Activated T-cell treated with anti-CD3 and anti-CD28 coated beads, Interleukin-2, amount 50 U/mL, for 48 hours (primary cell): Measurements from ENCODE around the gene FBXL7.

Experiments
- DNase-seq, 2 experiments: peaks; one replicate each; pipeline ENCODE4 v3.0.0-alpha.2; 2020

FBXL7 gene

GRCh38 chr5:15720515-15720914 lies 220.5 kb downstream of the FBXL7 start:
- DNase-seq, result no peak

GRCh38 chr5:15722305-15722704 lies 222.3 kb downstream of the FBXL7 start:
- no peak for DNase-seq

GRCh38 chr5:15727375-15727774 lies 227.4 kb downstream of the FBXL7 start:
- no peak for DNase-seq

- DNase-seq, result no peak
Measured at GRCh38 chr5:15728811-15729210, 228.8 kb downstream of the FBXL7 start.

GRCh38 chr5:15731699-15732098 lies 231.7 kb downstream of the FBXL7 start:
- no peak for DNase-seq

- DNase-seq, result no peak
Measured at GRCh38 chr5:15734058-15734457, 234.1 kb downstream of the FBXL7 start.

GRCh38 chr5:15737036-15737821 lies 237.2 kb downstream of the FBXL7 start:
- no peak for DNase-seq

GRCh38 chr5:15737871-15738664 lies 238.1 kb downstream of the FBXL7 start:
- DNase-seq, result no peak

GRCh38 chr5:15740383-15740782 lies 240.4 kb downstream of the FBXL7 start:
- DNase-seq, result no peak

GRCh38 chr5:15741591-15741990 lies 241.6 kb downstream of the FBXL7 start:
- no peak for DNase-seq

- no peak for DNase-seq
Measured at GRCh38 chr5:15746833-15747232, 246.9 kb downstream of the FBXL7 start.

- no peak for DNase-seq
Measured at GRCh38 chr5:15748266-15748665, 248.3 kb downstream of the FBXL7 start.

- no peak for DNase-seq
Measured at GRCh38 chr5:15752663-15753285, 252.8 kb downstream of the FBXL7 start.

- DNase-seq, result no peak
Measured at GRCh38 chr5:15753752-15754151, 253.8 kb downstream of the FBXL7 start.

- no peak for DNase-seq
Measured at GRCh38 chr5:15757103-15757502, 257.1 kb downstream of the FBXL7 start.

GRCh38 chr5:15757619-15758018 lies 257.6 kb downstream of the FBXL7 start:
- no peak for DNase-seq

GRCh38 chr5:15762668-15763067 lies 262.7 kb downstream of the FBXL7 start:
- no peak for DNase-seq

- no peak for DNase-seq
Measured at GRCh38 chr5:15763754-15764153, 263.8 kb downstream of the FBXL7 start.

- DNase-seq, result no peak
Measured at GRCh38 chr5:15768936-15769335, 269.0 kb downstream of the FBXL7 start.

- no peak for DNase-seq
Measured at GRCh38 chr5:15772131-15772530, 272.2 kb downstream of the FBXL7 start.

- no peak for DNase-seq
Measured at GRCh38 chr5:15774632-15775031, 274.7 kb downstream of the FBXL7 start.

- DNase-seq, result no peak
Measured at GRCh38 chr5:15776346-15776745, 276.4 kb downstream of the FBXL7 start.

- DNase-seq, result no peak
Measured at GRCh38 chr5:15783734-15784133, 283.8 kb downstream of the FBXL7 start.

- no peak for DNase-seq
Measured at GRCh38 chr5:15785531-15785981, 285.6 kb downstream of the FBXL7 start.
